Fibroblast of lung (primary cell): ENCODE data around the gene HAUS2. TPM values are rescaled to one million over a fixed set of nuclear protein-coding genes. Genes with fewer than 3 reads are reported as not detected.

ENCODE experiments used
- DNase-seq, 2 donors: peaks; one replicate each; pipeline versions ENCODE4 v3.0.0 to v3.0.0-alpha.2; 2010; ENCODE audit warnings: low read depth in 2 of 2
- H2AFZ ChIP-seq: 2 replicates; pipeline ENCODE4 v1.5.1; 2012; ENCODE audit warnings: low read length, control low read depth, inconsistent platforms
- H3K27ac ChIP-seq: 2 replicates; pipeline ENCODE4 v1.5.1; 2011; ENCODE audit warnings: low read length, control low read depth; ENCODE audit not compliant: insufficient read depth
- H3K27me3 ChIP-seq: 2 replicates; pipeline ENCODE4 v1.5.1; 2011; ENCODE audit warnings: mild to moderate bottlenecking, low read length; ENCODE audit not compliant: control insufficient read depth, insufficient read depth
- H3K36me3 ChIP-seq: 2 replicates; pipeline ENCODE4 v1.5.1; 2011; ENCODE audit warnings: low read length; ENCODE audit not compliant: control insufficient read depth, insufficient read depth
- H3K4me1 ChIP-seq: 2 replicates; pipeline ENCODE4 v1.5.1; 2011; ENCODE audit warnings: low read length; ENCODE audit not compliant: control insufficient read depth, insufficient read depth; ENCODE audit errors: extremely low read depth
- H3K4me2 ChIP-seq: 2 replicates; pipeline ENCODE4 v1.5.1; 2011; ENCODE audit warnings: low read length, control low read depth; ENCODE audit not compliant: insufficient read depth; ENCODE audit errors: extremely low read depth
- H3K4me3 ChIP-seq, 4 experiments: fragments of 200-600 bp in 1 of 4; sonication (generic) in 1 of 4; replicated peaks in 1 of 4; 2 replicates each; pipeline ENCODE4 v1.5.1; 2011 to 2016; ENCODE audit warnings: low read length in 4 of 4, low read depth in 3 of 4, mild to moderate bottlenecking in 3 of 4, control low read depth in 2 of 4, inconsistent platforms in 1 of 4, mixed read lengths in 1 of 4; ENCODE audit not compliant: insufficient read depth in 1 of 4; ENCODE audit errors: control extremely low read depth in 1 of 4
- H3K79me2 ChIP-seq: 2 replicates; pipeline ENCODE4 v1.5.1; 2012; ENCODE audit warnings: mild to moderate bottlenecking, low read length, inconsistent platforms; ENCODE audit not compliant: control insufficient read depth, insufficient read depth
- H3K9ac ChIP-seq: 2 replicates; pipeline ENCODE4 v1.5.1; 2011; ENCODE audit warnings: mild to moderate bottlenecking, low read length, control low read depth; ENCODE audit not compliant: insufficient read depth
- H3K9me3 ChIP-seq: 2 replicates; pipeline ENCODE4 v1.5.1; 2012; ENCODE audit warnings: low read depth, low read length; ENCODE audit not compliant: control insufficient read depth, insufficient read depth
- H4K20me1 ChIP-seq: 2 replicates; pipeline ENCODE4 v1.5.1; 2011; ENCODE audit warnings: low read length; ENCODE audit not compliant: control insufficient read depth, insufficient read depth; ENCODE audit errors: extremely low read depth
- EZH2 ChIP-seq: IDR thresholded peaks from 2 replicates; pipeline ENCODE4 v1.5.1; 2012; ENCODE audit warnings: low read length, control low read depth, mild to moderate bottlenecking; ENCODE audit errors: missing control alignments
- polyA plus RNA-seq, 2 donors: library from polyadenylated mRNA; depleted of rRNA in 1 of 2; stranded (reverse) in 1 of 2; unstranded in 1 of 2; fragments of >200 nt; gene quantifications; 2 replicates each; pipeline ENCODE4 v1.2.1, GENCODE V29; 2011 to 2012; ENCODE audit warnings: missing spikeins in 1 of 2
- total RNA-seq: library from RNA; depleted of rRNA; stranded (reverse); fragments of >200 nt; gene quantifications from 2 replicates; pipeline ENCODE4 v1.2.1, GENCODE V29; 2014
- TF ChIP-seq, protein P1 (sequence below), 2 donors: IDR thresholded peaks in 1 of 2; conservative IDR thresholded peaks in 1 of 2; 1 replicate in 1 of 2; 2 replicates in 1 of 2; pipeline ENCODE4 v1.5.1; 2011 to 2012; ENCODE audit warnings: low read length in 2 of 2, control low read depth in 1 of 2, inconsistent platforms in 1 of 2, low read depth in 1 of 2, mild to moderate bottlenecking in 1 of 2

HAUS2 gene
- total and polyA plus RNA-seq, 2 donors (not counting 1 experiment from before 2014, with no cell fraction given) = 25.3 to 26.2 TPM

DNA sequence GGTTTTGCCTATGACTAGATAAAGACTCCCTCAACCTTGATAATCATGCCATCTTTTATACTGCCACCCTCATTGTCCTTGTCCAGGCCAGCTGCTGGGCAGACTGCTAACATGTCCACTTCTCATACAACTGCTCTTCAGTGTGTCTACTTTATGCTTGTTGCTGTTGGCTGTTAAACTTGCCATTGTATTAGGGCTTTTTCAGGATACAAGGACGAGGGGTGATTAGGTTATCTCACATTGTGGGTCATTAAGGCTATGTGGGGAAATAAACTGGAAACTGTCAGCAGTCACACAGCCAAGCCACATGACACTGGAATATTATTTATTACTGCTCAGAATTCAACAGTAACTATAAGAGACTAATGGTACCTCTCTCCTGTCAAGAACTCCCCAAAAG lies 62.9 kb downstream of the HAUS2 start:
- Histone ChIP-seq H2AFZ (no peak overlapping the region), H3K9ac (no peak overlapping the region), H3K79me2 (no peaks in the 10 kb centered on the region), H3K9me3 (no peaks in the 10 kb centered on the region), H3K4me3 (no peak overlapping the region), H3K4me1 (no peaks in the 10 kb centered on the region), H4K20me1 (no peaks in the 10 kb centered on the region), H3K27ac (no peak overlapping the region), H3K27me3 (no peaks in the 10 kb centered on the region), H3K36me3 (no peaks in the 10 kb centered on the region), H3K4me2 (no peak overlapping the region)
- DNase-seq = no peak
- TF ChIP-seq, protein P1, sequence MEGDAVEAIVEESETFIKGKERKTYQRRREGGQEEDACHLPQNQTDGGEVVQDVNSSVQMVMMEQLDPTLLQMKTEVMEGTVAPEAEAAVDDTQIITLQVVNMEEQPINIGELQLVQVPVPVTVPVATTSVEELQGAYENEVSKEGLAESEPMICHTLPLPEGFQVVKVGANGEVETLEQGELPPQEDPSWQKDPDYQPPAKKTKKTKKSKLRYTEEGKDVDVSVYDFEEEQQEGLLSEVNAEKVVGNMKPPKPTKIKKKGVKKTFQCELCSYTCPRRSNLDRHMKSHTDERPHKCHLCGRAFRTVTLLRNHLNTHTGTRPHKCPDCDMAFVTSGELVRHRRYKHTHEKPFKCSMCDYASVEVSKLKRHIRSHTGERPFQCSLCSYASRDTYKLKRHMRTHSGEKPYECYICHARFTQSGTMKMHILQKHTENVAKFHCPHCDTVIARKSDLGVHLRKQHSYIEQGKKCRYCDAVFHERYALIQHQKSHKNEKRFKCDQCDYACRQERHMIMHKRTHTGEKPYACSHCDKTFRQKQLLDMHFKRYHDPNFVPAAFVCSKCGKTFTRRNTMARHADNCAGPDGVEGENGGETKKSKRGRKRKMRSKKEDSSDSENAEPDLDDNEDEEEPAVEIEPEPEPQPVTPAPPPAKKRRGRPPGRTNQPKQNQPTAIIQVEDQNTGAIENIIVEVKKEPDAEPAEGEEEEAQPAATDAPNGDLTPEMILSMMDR (conservative IDR thresholded peaks at IDR 0.05 in 1 of 2, IDR thresholded peaks at IDR 0.05 in 1 of 2; ENCODE audit: low read depth in 1 of 2, low read length in 2 of 2) = no peak
- no peak for TF ChIP-seq EZH2

DNA sequence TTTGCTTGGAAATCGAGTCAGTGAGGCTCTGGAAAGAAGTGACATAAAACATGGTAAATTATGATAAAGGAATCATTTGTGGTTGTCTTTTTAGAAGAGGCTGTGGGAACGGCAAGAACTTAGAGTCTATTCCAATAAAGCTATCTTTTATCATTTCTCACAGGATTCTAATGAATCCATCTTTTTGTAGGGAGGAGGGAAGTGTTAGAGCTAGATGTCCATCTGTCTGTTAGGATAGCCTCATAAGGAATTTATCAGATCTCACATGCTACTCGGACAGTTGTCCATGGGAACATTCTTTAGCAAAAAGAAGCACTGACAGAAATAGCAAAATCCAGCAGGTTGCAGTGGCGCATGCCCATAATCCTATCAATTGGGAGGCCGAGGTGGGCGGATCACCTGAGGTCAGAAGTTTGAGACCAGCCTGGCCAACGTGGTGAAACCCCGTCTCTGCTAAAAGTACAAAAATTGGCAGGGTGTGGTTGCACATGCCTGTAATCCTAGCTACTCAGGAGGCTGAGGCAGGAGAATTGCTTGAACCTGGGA lies 63.8 kb downstream of the HAUS2 start:
- H3K79me2 ChIP-seq = no peaks in the 10 kb centered on the region
- no peak for DNase-seq

DNA sequence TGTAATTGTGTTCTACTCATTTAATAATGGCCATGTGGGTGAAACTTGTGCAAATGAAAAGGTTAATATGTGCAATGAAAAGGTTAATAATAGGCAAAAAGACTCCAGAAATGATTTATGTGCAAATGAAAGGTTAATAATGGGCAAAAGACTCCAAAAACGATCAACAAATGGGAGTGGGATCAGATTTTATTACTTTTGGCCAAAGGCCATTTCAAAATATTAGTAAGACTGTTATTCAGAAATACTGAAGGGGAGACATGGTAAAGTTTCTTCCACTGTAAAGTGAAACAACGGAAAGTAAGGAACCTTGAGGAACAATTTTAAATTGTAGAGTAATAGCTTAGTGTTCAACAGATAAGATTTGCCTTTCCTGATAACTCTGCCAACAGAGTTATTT lies 67.5 kb downstream of the HAUS2 start:
- Histone ChIP-seq H2AFZ (no peak overlapping the region), H3K79me2 (no peaks in the 10 kb centered on the region), H3K27me3 (no peaks in the 10 kb centered on the region), H3K4me3 (no peak overlapping the region), H3K4me1 (no peaks in the 10 kb centered on the region), H3K9ac (no peak overlapping the region), H3K9me3 (no peaks in the 10 kb centered on the region), H3K4me2 (no peak overlapping the region), H3K36me3 (no peaks in the 10 kb centered on the region), H3K27ac (no peak overlapping the region), H4K20me1 (no peaks in the 10 kb centered on the region)
- TF ChIP-seq, protein P1 (conservative IDR thresholded peaks at IDR 0.05 in 1 of 2, IDR thresholded peaks at IDR 0.05 in 1 of 2; ENCODE audit: low read depth in 1 of 2, low read length in 2 of 2) = no peak
- TF ChIP-seq EZH2 = no peak
- DNase-seq = no peak

More for the DNA sequence above, 63.8 kb downstream of the HAUS2 start:
- Histone ChIP-seq H3K36me3 (no peaks in the 10 kb centered on the region), H3K27me3 (no peaks in the 10 kb centered on the region), H2AFZ (no peak overlapping the region), H3K9me3 (no peaks in the 10 kb centered on the region), H3K4me1 (no peaks in the 10 kb centered on the region), H3K4me2 (no peak overlapping the region), H3K9ac (no peak overlapping the region), H4K20me1 (no peaks in the 10 kb centered on the region), H3K27ac (no peak overlapping the region), H3K4me3 (no peak overlapping the region)
- TF ChIP-seq, protein P1 (conservative IDR thresholded peaks at IDR 0.05 in 1 of 2, IDR thresholded peaks at IDR 0.05 in 1 of 2; ENCODE audit: low read depth in 1 of 2, low read length in 2 of 2) = no peak
- TF ChIP-seq EZH2 = no peak

Other genes starting within 250 kb of the HAUS2 start
- gene CAPN3, start 189.3 kb upstream of the HAUS2 start, total RNA-seq = 1.8 and 3.6 TPM in 2 replicates
- 1.3 and 1.8 TPM in 2 replicates for gene CAPN3, start 189.3 kb upstream of the HAUS2 start, polyA plus RNA-seq
- 109 and 149 TPM in 2 replicates for gene ZNF106, start 57.7 kb upstream of the HAUS2 start, total RNA-seq
- 49.5 and 54.4 TPM in 2 replicates for gene ZNF106, start 57.7 kb upstream of the HAUS2 start, polyA plus RNA-seq
- gene SNAP23, start 53.2 kb upstream of the HAUS2 start, total RNA-seq = 79.1 and 84.6 TPM in 2 replicates
- 56.8 and 80.9 TPM in 2 replicates for gene SNAP23, start 53.2 kb upstream of the HAUS2 start, polyA plus RNA-seq
- gene LRRC57, start within 50 bp of the HAUS2 start, total RNA-seq = 10.3 and 13.9 TPM in 2 replicates
- 17.1 and 19.3 TPM in 2 replicates for gene LRRC57, start within 50 bp of the HAUS2 start, polyA plus RNA-seq
- gene STARD9, start 26.8 kb downstream of the HAUS2 start, total RNA-seq = 4.4 and 8.3 TPM in 2 replicates
- 1.2 and 2.5 TPM in 2 replicates for gene STARD9, start 26.8 kb downstream of the HAUS2 start, polyA plus RNA-seq
- gene CDAN1, start 188.3 kb downstream of the HAUS2 start, total RNA-seq = 8.9 and 9.5 TPM in 2 replicates
- gene CDAN1, start 188.3 kb downstream of the HAUS2 start, polyA plus RNA-seq = 3.0 and 4.1 TPM in 2 replicates